ENCODE measurements around the gene TSKU.

GRCh38 chr11:76752321-76753143 is 30.6 kb upstream of the TSKU start:
- TF ChIP-seq REST (IDR thresholded peaks at IDR 0.05; ENCODE audit: unreplicated experiment) (no peak), ZNF462 (CRISPR knock-in tag; IDR thresholded peaks at IDR 0.05) (no peak), CTCF (conservative IDR thresholded peaks at IDR 0.05; ENCODE audit: low read depth in 2 of 2) (no peak), ETS1 (IDR thresholded peaks at IDR 0.05) (no peak), POLR2AphosphoS5 (IDR thresholded peaks at IDR 0.05; ENCODE audit: low read depth) (no peak)

All from GM23338 (cell line).